Transverse colon (tissue), 3 donors: ENCODE measurements around the gene CAND2.

ENCODE experiments used
- POLR2A ChIP-seq: fragments of 450-650 bp; IDR thresholded peaks from one replicate; pipeline ENCODE4 v1.6.1; 2016; ENCODE audit warnings: antibody characterized with exemption, mild to moderate bottlenecking, moderate library complexity
- TF ChIP-seq, protein P1 (sequence below), 5 experiments: fragments of 200-600 bp in 3 of 5; fragments of 450-650 bp in 2 of 5; sonication (generic) in 3 of 5; IDR thresholded peaks; 1 replicate in 2 of 5; 2 replicates in 3 of 5; pipeline ENCODE4 v1.5.1; 2016 to 2017; ENCODE audit warnings: antibody characterized with exemption in 5 of 5, inconsistent platforms in 3 of 5, mild to moderate bottlenecking in 2 of 5, moderate library complexity in 1 of 5

- TF ChIP-seq, protein P1, sequence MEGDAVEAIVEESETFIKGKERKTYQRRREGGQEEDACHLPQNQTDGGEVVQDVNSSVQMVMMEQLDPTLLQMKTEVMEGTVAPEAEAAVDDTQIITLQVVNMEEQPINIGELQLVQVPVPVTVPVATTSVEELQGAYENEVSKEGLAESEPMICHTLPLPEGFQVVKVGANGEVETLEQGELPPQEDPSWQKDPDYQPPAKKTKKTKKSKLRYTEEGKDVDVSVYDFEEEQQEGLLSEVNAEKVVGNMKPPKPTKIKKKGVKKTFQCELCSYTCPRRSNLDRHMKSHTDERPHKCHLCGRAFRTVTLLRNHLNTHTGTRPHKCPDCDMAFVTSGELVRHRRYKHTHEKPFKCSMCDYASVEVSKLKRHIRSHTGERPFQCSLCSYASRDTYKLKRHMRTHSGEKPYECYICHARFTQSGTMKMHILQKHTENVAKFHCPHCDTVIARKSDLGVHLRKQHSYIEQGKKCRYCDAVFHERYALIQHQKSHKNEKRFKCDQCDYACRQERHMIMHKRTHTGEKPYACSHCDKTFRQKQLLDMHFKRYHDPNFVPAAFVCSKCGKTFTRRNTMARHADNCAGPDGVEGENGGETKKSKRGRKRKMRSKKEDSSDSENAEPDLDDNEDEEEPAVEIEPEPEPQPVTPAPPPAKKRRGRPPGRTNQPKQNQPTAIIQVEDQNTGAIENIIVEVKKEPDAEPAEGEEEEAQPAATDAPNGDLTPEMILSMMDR (IDR thresholded peaks at IDR 0.05): no peak
- TF ChIP-seq POLR2A: no peak
These were observed 55.7 kb downstream of the CAND2 start for GRCh38 chr3:12852201-12852600.
